Stomach (tissue), 9 donors: ENCODE results near the gene PRKCE. TPM values are rescaled to one million over a fixed set of nuclear protein-coding genes. Genes with fewer than 3 reads are reported as not detected.

Experiments
- DNase-seq, 2 donors: peaks; one replicate each; pipeline versions ENCODE4 v3.0.0 to v3.0.0-alpha.2; 2013 to 2019
- H3K27ac ChIP-seq, 5 donors: fragments of 200-600 bp in 4 of 5; sonication (generic) in 4 of 5; one replicate each; pipeline ENCODE4 v1.5.1; 2013 to 2019; ENCODE audit warnings: mild to moderate bottlenecking in 1 of 5, moderate library complexity in 1 of 5
- H3K27me3 ChIP-seq, 3 donors: fragments of 200-600 bp; sonication (generic); one replicate each; pipeline ENCODE4 v1.5.1; 2017 to 2019; ENCODE audit warnings: mixed run types in 1 of 3
- H3K36me3 ChIP-seq, 4 donors: fragments of 200-600 bp; sonication (generic); 1 replicate in 3 of 4; 2 replicates in 1 of 4; pipeline ENCODE4 v1.5.1; 2016 to 2019
- H3K4me1 ChIP-seq, 4 donors: fragments of 200-600 bp; sonication (generic); one replicate each; pipeline ENCODE4 v1.5.1; 2016 to 2019
- H3K4me3 ChIP-seq, 4 donors: fragments of 200-600 bp; sonication (generic) in 3 of 4; one replicate each; pipeline ENCODE4 v1.5.1; 2016 to 2019; ENCODE audit warnings: mild to moderate bottlenecking in 1 of 4
- H3K9me3 ChIP-seq, 4 donors: fragments of 200-600 bp; sonication (generic); one replicate each; pipeline ENCODE4 v1.5.1; 2016 to 2019
- EP300 ChIP-seq: sonication (generic); formaldehyde crosslinking; IDR thresholded peaks from one replicate; pipeline ENCODE4 v1.6.1; 2017; ENCODE audit warnings: antibody characterized with exemption
- POLR2A ChIP-seq, 4 donors: fragments of 450-650 bp; IDR thresholded peaks; one replicate each; pipeline ENCODE4 v1.6.1; 2016; ENCODE audit warnings: antibody characterized with exemption in 4 of 4, control low read depth in 2 of 4, mild to moderate bottlenecking in 1 of 4, moderate library complexity in 1 of 4
- POLR2AphosphoS5 ChIP-seq, 3 donors: sonication (generic); formaldehyde crosslinking; IDR thresholded peaks; one replicate each; pipeline ENCODE4 v1.6.1; 2016; ENCODE audit warnings: antibody characterized with exemption in 3 of 3
- WGBS, 5 donors: extraction: QIAGEN DNeasy Blood & Tissue Kit in 3 of 5; methylation state at CpG; one replicate each; pipeline versions ENCODE4 v1.1.5 to v1.1.7; 2013 to 2018; 5-methylcytosine and 5-hydroxymethylcytosine counted together
- intact Hi-C: fragments of 100-400 bp; cut with DNase I; formaldehyde crosslinking; loops from one replicate; pipeline ENCODE4 v1.15.1; 2023; ENCODE audit warnings: low total_unique reads
- polyA plus RNA-seq, 3 donors: library from polyadenylated mRNA; stranded (reverse); fragments of 200-250 nt; gene quantifications; one replicate each; pipeline ENCODE4 v1.2.3, GENCODE V29; 2013
- total RNA-seq, 5 donors: library from RNA; depleted of rRNA; stranded (reverse); fragments of >200 nt; gene quantifications; one replicate each; pipeline versions ENCODE4 v1.1.0 to v1.2.3, GENCODE V29; 2014 to 2016
- TF ChIP-seq, protein P1 (sequence below), 7 experiments: fragments of 450-650 bp in 4 of 7; fragments of 200-600 bp in 3 of 7; sonication (generic) in 3 of 7; IDR thresholded peaks; one replicate each; pipeline ENCODE4 v1.5.1; 2016 to 2019; ENCODE audit warnings: antibody characterized with exemption in 7 of 7, control low read depth in 2 of 7, mild to moderate bottlenecking in 1 of 7
- donor health status: healthy with polysubstance abuse.
- donor health status: Bipolar disorder and iron deficiency.
- donor health status: healthy.

Gene PRKCE
- total and polyA plus RNA-seq, 8 donors, result 2.0 to 92.0 (median 10.0) TPM

DNA sequence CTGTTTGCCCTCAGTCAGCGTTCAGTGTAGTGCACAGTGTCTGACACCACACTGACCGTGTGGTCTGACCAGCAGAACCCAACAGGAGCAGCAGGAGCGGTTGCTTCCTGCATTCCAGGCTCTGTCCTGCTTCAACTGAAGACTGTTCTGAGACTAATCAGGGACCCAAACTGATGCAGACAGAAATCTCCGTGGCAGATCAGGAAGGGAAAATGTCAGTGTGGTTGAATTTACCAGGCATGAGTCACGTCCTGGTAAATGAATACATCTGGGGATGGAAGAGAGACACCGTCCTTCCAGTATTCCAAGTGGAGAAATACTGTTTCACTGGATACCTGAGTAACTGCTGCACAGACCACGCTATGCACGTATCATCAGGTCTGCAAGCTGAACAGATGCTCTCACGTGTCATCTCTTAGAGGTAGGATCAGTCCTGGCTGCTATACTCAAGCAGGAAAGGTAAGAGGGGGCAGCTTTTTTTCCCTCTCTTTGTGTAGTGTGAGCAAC is 422.1 kb downstream of the PRKCE start:
- TF ChIP-seq, protein P1, sequence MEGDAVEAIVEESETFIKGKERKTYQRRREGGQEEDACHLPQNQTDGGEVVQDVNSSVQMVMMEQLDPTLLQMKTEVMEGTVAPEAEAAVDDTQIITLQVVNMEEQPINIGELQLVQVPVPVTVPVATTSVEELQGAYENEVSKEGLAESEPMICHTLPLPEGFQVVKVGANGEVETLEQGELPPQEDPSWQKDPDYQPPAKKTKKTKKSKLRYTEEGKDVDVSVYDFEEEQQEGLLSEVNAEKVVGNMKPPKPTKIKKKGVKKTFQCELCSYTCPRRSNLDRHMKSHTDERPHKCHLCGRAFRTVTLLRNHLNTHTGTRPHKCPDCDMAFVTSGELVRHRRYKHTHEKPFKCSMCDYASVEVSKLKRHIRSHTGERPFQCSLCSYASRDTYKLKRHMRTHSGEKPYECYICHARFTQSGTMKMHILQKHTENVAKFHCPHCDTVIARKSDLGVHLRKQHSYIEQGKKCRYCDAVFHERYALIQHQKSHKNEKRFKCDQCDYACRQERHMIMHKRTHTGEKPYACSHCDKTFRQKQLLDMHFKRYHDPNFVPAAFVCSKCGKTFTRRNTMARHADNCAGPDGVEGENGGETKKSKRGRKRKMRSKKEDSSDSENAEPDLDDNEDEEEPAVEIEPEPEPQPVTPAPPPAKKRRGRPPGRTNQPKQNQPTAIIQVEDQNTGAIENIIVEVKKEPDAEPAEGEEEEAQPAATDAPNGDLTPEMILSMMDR (IDR thresholded peaks at IDR 0.05), result no peak
- TF ChIP-seq EP300, result no peak
- TF ChIP-seq POLR2A (IDR thresholded peaks at IDR 0.05), result no peak
- peak in 2 of 3 donors; percentile 22 to 44 for TF ChIP-seq POLR2AphosphoS5 (IDR thresholded peaks at IDR 0.05)
- Histone ChIP-seq H3K9me3 (no peaks in the 10 kb centered on the region), H3K4me3 (no peak overlapping the region), H3K4me1 (peaks cover 0 to 24% (median 13%) of the 10 kb centered on the region in 4 donors), H3K27ac (peak overlapping the region; percentile 1 to 56 (median 33)), H3K27me3 (no peaks in the 10 kb centered on the region), H3K36me3 (no peaks in the 10 kb centered on the region)
- intact Hi-C loops, result no loop called here
- WGBS, 5 donors, result 48 to 62% (median 57%) methylated on average over 9 of the region's 9 CpGs
- no peak for DNase-seq

DNA sequence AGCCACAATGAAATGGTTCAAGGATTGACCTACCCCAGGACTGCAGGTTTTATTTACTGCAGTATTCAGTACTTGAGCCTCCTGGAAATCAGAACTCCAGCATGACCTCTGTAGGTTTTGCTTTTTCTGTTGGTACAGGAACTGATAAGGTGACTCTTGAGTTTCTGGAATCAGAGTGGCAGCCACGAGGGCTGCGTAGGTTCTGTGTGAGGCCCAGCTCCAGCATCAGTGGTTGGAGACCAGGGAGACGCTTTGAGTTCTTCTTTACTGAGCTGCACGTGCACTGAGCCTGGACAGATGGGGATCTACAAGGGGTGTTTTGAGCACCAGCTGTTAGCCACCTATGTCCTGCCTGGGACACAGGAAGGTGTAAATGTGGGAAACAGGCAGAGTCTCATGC is 423.0 kb downstream of the PRKCE start:
- DNase-seq, result peak in 1 of 2 donors; percentile 47
- Histone ChIP-seq H3K27me3 (no peaks in the 10 kb centered on the region), H3K4me1 (peaks cover 0 to 24% (median 13%) of the 10 kb centered on the region in 4 donors), H3K4me3 (no peak overlapping the region), H3K27ac (peak overlapping the region in 2 of 5 donors; percentile 34 to 40), H3K36me3 (no peaks in the 10 kb centered on the region), H3K9me3 (no peaks in the 10 kb centered on the region)
- WGBS, 5 donors, result 17 to 60% (median 35%) methylated on average over 4 of the region's 4 CpGs
- TF ChIP-seq POLR2AphosphoS5 (IDR thresholded peaks at IDR 0.05), result no peak
- no peak for TF ChIP-seq EP300
- intact Hi-C loops, result no loop called here

DNA sequence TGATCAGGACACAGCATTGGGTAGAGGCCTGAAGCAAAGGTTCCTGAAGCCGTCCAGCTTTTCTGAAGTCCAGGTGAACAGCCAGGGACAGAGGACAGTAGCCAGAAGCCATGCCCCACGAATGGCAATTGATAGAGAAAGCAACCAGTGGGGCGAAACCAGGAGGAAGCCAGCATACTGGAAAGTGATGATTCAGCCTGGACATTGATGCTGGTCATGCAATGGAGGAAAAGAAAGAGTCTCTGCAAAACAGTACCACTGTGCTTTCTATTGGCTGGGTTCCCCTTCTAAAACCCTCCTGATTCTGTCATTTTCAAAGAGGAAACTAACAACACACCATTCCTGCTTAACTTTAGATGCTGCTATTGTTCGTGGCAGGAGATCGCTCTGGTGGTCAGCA is 424.4 kb downstream of the PRKCE start:
- peak overlapping the region in 1 of 5 donors; percentile 9 for H3K27ac ChIP-seq
- no peak for DNase-seq

DNA sequence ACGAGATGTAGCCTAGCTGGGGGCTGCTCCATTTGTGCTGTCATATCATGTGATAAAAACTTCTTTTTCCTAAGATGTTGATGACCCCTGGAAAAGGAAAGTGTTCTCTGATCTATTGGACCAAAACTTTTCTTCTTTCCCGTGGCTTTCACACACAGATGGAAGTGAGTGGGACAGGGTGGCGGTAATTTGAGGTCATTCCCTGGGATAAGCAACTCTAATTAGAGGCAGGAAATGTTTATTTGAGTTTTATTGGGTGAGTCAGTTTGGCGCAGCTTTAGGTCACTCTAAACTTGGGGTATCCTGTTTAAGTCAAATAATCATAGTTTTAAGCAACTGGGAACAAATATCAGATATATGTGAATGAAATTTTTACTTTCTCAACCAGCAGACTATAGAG is 424.8 kb downstream of the PRKCE start:
- Histone ChIP-seq H3K4me1 (peaks cover 0 to 24% (median 13%) of the 10 kb centered on the region in 4 donors), H3K36me3 (no peaks in the 10 kb centered on the region), H3K27me3 (no peaks in the 10 kb centered on the region), H3K27ac (peak overlapping the region in 1 of 5 donors; percentile 9), H3K9me3 (no peaks in the 10 kb centered on the region), H3K4me3 (no peak overlapping the region)
- DNase-seq, result no peak
- TF ChIP-seq, protein P1 (IDR thresholded peaks at IDR 0.05), result no peak
- no peak for TF ChIP-seq EP300
- no peak for TF ChIP-seq POLR2A (IDR thresholded peaks at IDR 0.05)
- TF ChIP-seq POLR2AphosphoS5 (IDR thresholded peaks at IDR 0.05), result no peak
- 72 to 89% (median 81%) methylated on average over 4 of the region's 4 CpGs for WGBS, 5 donors
- intact Hi-C loops, result no loop called here

More for the DNA sequence above, 424.4 kb downstream of the PRKCE start:
- 82 to 92% (median 89%) methylated on average over 5 of the region's 5 CpGs for WGBS, 5 donors
- H3K9me3 ChIP-seq, result no peaks in the 10 kb centered on the region
- peaks cover 0 to 24% (median 13%) of the 10 kb centered on the region in 4 donors for H3K4me1 ChIP-seq
- no peak overlapping the region for H3K4me3 ChIP-seq
- TF ChIP-seq POLR2AphosphoS5 (IDR thresholded peaks at IDR 0.05), result no peak
- no peak for TF ChIP-seq EP300
- TF ChIP-seq, protein P1 (IDR thresholded peaks at IDR 0.05), result no peak
- no peak for TF ChIP-seq POLR2A (IDR thresholded peaks at IDR 0.05)
- H3K27me3 ChIP-seq, result no peaks in the 10 kb centered on the region
- H3K36me3 ChIP-seq, result no peaks in the 10 kb centered on the region
- intact Hi-C loops, result no loop called here

DNA sequence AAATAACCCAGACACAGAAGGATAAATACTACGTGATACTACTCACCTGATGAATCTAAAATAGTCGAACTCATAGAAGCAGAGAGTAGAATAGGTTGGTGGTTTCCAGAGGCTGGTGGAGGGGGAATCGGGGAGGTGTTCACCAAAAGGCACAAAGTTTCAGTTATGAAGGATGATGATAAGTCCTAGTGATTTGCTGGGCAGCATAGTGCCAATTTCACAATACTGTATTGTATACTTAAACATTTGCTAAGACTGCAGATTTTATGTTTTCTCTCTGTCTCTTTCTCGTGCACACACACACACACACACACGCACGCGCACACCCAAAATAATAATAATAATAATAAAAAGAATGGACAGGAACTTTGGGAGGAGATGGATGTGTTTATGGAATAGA is 425.4 kb downstream of the PRKCE start:
- TF ChIP-seq, protein P1 (IDR thresholded peaks at IDR 0.05), result no peak
- TF ChIP-seq EP300 (no peak), POLR2AphosphoS5 (IDR thresholded peaks at IDR 0.05) (no peak), POLR2A (IDR thresholded peaks at IDR 0.05) (no peak)
- Histone ChIP-seq H3K4me3 (no peak overlapping the region), H3K27ac (no peak overlapping the region), H3K4me1 (peaks cover 0 to 25% (median 12%) of the 10 kb centered on the region in 4 donors), H3K9me3 (no peaks in the 10 kb centered on the region), H3K27me3 (no peaks in the 10 kb centered on the region), H3K36me3 (no peaks in the 10 kb centered on the region)
- DNase-seq, result no peak
- intact Hi-C loops, result no loop called here
- WGBS, 5 donors, result 91 to 95% (median 92%) methylated on average over 7 of the region's 7 CpGs
